GM18499 (cell line): Measurements from ENCODE around the gene NBPF1.
"Not testable (repeated sequence)": the region's sequence is repeated elsewhere in the genome, so short reads cannot be mapped to it uniquely, and the experiment has no call there.

Experiments
- ATAC-seq: cut with Tn5 transposase; IDR thresholded peaks from one replicate; pipeline ENCODE4 v1.9.1; 2021; ENCODE audit warnings: moderate number of reproducible peaks; ENCODE audit not compliant: insufficient read depth, unreplicated experiment

NBPF1 gene

GRCh38 chr1:16642025-16642966 lies 28.9 kb upstream of the NBPF1 start:
- not testable (repeated sequence) for ATAC-seq

DNA sequence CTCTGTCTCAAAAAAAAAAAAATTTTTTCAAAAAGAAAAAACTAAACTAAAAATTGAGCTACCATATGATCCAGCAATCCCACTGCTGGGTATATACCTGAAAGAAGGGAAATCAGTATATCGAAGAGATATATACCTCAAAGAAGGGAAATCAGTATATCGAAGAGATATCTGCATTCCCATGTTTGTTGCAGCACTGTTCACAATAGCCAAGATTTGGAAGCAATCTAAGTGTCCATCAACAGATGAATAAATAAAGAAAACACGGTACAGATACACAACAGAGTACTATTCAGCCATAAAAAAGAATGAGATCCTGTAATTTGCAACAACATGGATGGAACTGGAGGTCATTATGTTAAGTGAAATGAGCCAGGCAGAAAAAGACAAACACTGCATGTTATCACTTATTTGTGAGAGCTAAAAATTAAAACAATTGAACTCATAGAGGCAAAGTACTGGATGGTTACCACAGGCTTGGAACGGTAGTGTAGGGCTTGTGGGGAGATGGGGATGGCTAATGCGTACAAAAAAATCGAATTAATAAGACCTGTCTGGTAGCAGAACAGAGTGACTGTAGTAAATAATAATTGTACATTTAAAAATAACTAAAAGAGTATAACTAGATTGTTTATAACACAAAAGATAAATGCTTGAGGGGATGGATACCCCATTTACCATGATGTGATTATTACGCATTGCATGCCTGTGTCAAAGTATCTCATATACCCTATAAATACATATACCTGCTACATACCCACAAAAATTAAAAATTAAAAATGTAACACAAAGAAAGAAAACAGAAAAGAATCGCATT lies 28.0 kb upstream of the NBPF1 start:
- not testable (repeated sequence) for ATAC-seq

DNA sequence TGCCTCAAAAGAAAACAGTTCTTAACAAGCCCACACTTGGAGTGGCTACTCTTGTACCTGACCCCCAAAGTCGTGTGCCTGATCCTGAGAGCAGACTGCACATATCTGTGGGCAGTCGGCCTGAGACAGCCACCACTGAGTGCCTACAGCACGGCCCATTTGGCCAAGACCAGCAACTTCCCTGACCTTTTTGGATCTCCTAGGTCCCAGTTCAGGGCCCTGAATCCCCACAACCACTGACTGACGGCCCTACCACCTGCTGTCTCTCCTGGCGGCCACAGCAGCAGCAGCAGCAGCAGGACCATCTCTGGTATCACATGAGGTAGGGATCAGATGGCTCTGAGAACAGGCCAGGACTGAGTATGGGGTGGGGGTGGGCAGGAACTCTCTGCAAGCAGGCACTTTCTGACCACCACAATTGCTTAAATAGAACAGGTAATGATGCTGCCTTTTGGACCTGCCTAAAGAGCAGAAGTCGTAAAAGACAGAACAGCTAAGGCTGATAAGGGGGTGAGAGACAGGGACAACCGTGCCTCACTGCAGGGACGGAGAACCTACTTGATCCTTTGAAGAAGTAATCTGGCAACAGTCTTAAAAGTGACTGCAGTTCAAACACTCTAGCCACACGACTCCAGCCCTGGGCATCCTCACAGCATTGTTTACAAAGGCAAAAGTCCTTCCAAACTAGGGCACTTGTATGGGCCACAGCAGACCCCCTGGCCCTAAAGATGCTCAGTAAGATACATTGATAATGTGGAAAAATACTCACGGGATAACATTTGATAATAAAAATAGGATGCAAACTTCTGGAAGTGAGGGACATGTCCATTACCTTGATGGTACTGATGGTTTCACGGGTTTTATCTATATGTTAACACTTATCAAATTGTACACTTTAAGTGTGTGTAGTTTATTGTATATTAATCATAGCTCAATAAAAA lies 26.0 kb upstream of the NBPF1 start:
- not testable (repeated sequence) for ATAC-seq

GRCh38 chr1:16637941-16638778 lies 24.8 kb upstream of the NBPF1 start:
- not testable (repeated sequence) for ATAC-seq

DNA sequence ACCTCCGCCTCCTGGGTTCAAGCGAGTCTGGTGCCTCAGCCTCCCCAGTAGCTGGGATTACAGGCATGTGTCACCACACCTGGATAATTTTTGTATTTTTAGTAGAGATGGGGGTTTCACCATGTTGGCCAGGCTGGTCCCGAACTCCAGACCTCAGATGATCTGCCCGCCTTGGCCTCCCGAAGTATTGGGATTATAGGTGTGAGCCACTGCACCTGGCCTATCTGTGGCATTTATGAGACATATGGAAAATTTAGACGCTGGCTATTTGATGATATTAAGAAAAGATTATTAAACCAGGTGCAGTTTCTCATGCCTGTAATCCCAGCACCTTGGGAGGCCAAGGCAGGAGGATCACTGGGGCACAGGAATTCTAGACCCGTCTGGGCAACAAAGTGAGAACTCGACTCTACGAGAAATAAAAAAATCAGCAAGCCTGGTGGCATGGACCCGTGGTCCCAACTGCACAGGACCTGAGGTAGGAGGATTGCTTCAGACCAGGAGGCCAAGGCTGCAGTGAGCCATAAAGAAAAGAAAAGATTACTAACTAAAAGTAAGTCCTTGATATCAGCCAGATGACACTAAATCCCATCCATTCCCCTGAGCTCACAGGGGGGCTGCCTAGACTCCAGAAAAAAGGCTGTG lies 23.3 kb upstream of the NBPF1 start:
- ATAC-seq = not testable (repeated sequence)

GRCh38 chr1:16635959-16636358 lies 22.6 kb upstream of the NBPF1 start:
- not testable (repeated sequence) for ATAC-seq

DNA sequence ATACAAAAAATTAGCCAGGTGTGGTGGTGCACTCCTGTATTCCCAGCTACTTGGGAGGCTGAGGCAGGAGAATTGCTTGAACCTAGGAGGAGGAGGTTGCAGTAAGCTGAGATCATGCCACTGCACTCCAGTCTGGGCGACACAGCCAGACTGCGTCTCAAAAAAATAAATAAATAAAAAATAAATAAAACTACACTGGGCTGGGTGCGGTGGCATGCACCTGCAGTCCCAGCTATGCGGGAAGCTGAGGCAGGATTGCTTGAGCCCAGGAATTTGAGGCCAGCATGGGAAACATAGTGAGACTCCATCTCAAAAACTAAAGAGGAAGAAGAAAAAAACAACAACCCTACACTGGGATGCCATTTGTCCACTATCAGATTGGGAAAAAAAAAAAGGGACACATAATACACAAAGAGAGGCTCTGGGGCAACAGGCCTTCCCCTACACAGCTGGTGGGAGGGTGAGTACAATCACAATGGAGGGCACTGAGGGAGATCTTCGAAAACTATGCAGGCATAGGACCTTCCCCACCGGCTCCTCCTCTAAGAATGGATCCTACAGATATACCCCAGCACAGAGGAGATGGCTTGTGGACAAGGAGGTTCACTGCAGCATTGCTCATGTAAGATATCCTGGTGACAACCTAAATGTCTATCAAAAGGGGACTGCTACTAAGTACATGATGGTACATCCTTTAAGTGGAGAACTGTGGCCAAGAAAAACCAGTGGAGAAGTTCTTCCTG lies 20.3 kb upstream of the NBPF1 start:
- not testable (repeated sequence) for ATAC-seq

DNA sequence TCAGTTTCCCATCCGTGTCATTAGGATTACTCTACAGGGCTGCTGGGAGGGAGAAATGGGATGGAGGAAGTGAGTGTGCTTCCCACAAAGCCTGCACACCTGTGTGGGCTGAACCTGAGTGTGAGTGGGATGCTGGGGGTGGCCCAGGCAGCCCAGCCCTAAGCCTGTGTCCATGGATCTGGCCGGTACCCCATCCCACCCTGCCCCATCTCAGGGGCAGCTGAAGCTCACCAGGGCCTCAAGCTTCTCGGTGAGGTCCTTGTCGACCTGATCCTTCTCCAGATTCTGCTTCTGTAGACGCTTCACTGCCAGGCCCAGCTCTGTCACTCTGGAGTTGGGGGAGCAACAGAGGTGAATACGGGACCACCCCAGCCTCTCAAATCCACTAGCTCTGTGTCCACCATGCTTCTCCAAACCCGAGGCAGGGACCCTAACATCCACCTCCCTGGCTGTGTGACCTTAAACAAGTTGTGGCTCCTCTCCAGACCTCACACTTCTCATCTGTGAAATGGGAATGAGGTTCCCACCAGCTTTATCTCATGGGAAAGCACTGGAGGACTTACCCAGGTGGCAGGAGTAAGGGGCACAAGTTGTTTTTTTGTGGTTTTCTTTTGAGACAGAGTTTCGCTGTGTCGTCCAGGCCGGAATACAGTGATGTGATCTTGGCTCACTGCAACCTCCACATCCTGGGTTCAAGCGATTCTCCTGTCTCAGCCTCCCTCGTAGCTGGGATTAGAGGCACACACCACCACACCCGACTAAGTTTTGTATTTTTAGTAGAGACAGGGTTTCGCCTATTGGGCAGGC lies 18.9 kb upstream of the NBPF1 start:
- not testable (repeated sequence) for ATAC-seq

DNA sequence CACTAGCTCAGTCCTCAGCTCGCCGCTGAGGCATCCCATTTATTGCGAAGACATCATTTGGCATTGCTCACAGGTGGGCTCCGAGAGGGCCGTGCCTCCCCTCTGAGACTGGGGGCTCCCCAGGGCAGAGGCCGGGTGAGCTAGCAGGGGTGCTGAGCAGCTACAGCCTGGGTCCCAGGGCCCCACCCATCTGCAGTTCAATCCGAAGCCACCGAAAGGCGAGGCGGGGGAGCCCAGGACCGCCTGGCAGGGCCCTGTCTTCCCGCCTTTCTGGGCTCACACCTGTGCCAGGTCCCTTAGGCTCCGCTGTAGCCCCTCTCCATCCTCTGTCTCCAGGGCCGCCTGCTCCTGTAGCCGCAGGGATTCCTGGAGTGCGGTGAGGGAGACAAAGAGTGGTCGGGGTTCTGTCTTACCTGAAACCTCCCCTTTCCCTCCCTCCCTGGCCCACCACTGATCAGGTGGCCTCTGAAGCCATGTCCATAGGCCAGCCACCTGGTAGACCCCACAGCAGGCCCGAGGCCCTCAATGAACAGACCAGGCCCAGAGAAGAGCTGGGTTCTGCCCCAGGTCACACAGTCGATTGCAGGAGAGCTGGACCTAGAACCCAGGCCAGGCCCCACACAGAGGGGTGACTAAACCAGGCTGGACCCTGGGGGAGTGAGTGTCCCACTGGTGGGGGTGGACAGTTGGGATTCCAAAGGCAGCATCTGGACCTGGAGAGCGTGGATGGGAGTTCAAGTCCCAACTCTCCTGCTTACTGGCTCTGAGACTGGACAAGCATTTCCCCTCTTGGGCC lies 18.1 kb upstream of the NBPF1 start:
- ATAC-seq = no peak

- no peak for ATAC-seq
Observed at GRCh38 chr1:16630661-16631247, 17.4 kb upstream of the NBPF1 start.

GRCh38 chr1:16629916-16630530 lies 16.7 kb upstream of the NBPF1 start:
- ATAC-seq = not testable (repeated sequence)

GRCh38 chr1:16628361-16629111 lies 15.2 kb upstream of the NBPF1 start:
- no peak for ATAC-seq

DNA sequence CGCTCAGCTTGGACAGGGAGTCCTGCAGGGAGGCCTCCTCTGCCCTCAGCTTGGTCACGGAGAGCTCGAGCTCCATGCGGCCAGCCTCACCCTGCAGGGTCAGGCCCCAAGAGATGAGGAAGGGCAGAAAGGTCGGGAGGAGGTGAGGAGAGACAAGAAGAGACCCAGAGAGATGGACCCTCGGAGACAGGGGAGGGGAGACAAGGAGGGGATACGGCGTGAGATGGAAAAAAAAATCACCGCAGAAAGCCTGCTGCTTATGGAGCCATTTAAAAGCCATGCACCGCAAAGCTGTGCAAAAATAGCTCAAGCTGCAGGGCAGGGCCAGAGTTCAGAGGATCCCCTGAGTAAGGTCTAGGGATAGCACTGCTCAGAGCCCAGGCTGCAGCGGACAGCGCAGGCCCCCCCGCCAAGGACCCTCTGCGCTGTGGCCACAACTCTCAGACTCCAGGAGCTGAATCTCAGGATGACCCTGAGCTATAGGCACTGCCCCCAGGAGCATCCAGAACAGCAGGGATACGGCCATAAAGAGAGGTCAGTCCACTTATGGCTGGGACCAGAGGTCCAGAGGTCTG lies 13.1 kb upstream of the NBPF1 start:
- ATAC-seq = not testable (repeated sequence)
